H9 (cell line): Measurements from ENCODE around the gene SLC1A7. TPM values are rescaled to one million over a fixed set of nuclear protein-coding genes. Genes with fewer than 3 reads are reported as not detected.

Experiments used
- DNase-seq: peaks from one replicate; pipeline ENCODE4 v3.0.0-alpha.2; 2017
- H2AFZ ChIP-seq: one replicate; pipeline ENCODE4 v1.6.1; 2013; ENCODE audit warnings: mild to moderate bottlenecking, low read length, control low read depth, moderate library complexity
- H2AK5ac ChIP-seq: 2 replicates; pipeline ENCODE4 v1.6.1; 2013; ENCODE audit warnings: low read length, control low read depth, mixed read lengths; ENCODE audit not compliant: insufficient read length
- H2BK120ac ChIP-seq: one replicate; pipeline ENCODE4 v1.6.1; 2013; ENCODE audit warnings: low read depth, mild to moderate bottlenecking, low read length, control low read depth, inconsistent platforms; ENCODE audit not compliant: poor library complexity, severe bottlenecking
- H2BK12ac ChIP-seq: 2 replicates; pipeline ENCODE4 v1.6.1; 2013; ENCODE audit warnings: low read length, control low read depth, mixed read lengths, low read depth; ENCODE audit not compliant: insufficient read length
- H2BK15ac ChIP-seq: 2 replicates; pipeline ENCODE4 v1.6.1; 2013; ENCODE audit warnings: low read depth, low read length, control low read depth
- H2BK20ac ChIP-seq: one replicate; pipeline ENCODE4 v1.6.1; 2013; ENCODE audit warnings: low read depth, mild to moderate bottlenecking, low read length, control low read depth, inconsistent platforms; ENCODE audit not compliant: poor library complexity, severe bottlenecking
- H2BK5ac ChIP-seq: 2 replicates; pipeline ENCODE4 v1.6.1; 2013; ENCODE audit warnings: low read length, control low read depth, mixed read lengths; ENCODE audit not compliant: insufficient read length
- H3K14ac ChIP-seq: 2 replicates; pipeline ENCODE4 v1.6.1; 2013; ENCODE audit warnings: low read length, control low read depth; ENCODE audit not compliant: insufficient read depth
- H3K18ac ChIP-seq: 2 replicates; pipeline ENCODE4 v1.6.1; 2013; ENCODE audit warnings: low read depth, mild to moderate bottlenecking, mixed read lengths, low read length, control low read depth; ENCODE audit not compliant: insufficient read length
- H3K23ac ChIP-seq: 2 replicates; pipeline ENCODE4 v1.6.1; 2013; ENCODE audit warnings: low read length, control low read depth, mixed read lengths, low read depth; ENCODE audit not compliant: insufficient read length
- H3K23me2 ChIP-seq: 2 replicates; pipeline ENCODE4 v1.6.1; 2013; ENCODE audit warnings: low read depth, mild to moderate bottlenecking, mixed read lengths, low read length, control low read depth; ENCODE audit not compliant: insufficient read length, poor library complexity, severe bottlenecking
- H3K27ac ChIP-seq: 2 replicates; pipeline ENCODE4 v1.5.1; 2013; ENCODE audit warnings: low read length, control low read depth, mixed read lengths, low read depth; ENCODE audit not compliant: insufficient read length
- H3K27me3 ChIP-seq: 2 replicates; pipeline ENCODE4 v1.6.1; 2013; ENCODE audit warnings: low read length, control low read depth, inconsistent platforms; ENCODE audit not compliant: insufficient read depth
- H3K4ac ChIP-seq: 2 replicates; pipeline ENCODE4 v1.6.1; 2013; ENCODE audit warnings: low read depth, mild to moderate bottlenecking, control low read depth, inconsistent platforms, low read length, moderate library complexity
- H3K4me1 ChIP-seq: 2 replicates; pipeline ENCODE4 v1.6.1; 2013; ENCODE audit warnings: low read length, control low read depth, inconsistent platforms; ENCODE audit not compliant: insufficient read depth
- H3K4me2 ChIP-seq: 2 replicates; pipeline ENCODE4 v1.6.1; 2013; ENCODE audit warnings: low read length, control low read depth, mixed read lengths; ENCODE audit not compliant: insufficient read length, insufficient read depth
- H3K56ac ChIP-seq: 2 replicates; pipeline ENCODE4 v1.6.1; 2013; ENCODE audit warnings: low read depth, mild to moderate bottlenecking, mixed read lengths, low read length, control low read depth; ENCODE audit not compliant: insufficient read length
- H3K79me1 ChIP-seq: 2 replicates; pipeline ENCODE4 v1.6.1; 2013; ENCODE audit warnings: low read depth, mild to moderate bottlenecking, moderate library complexity, low read length, control low read depth, inconsistent platforms; ENCODE audit not compliant: insufficient read depth, poor library complexity, severe bottlenecking
- H3K79me2 ChIP-seq: 2 replicates; pipeline ENCODE4 v1.6.1; 2013; ENCODE audit warnings: low read length, control low read depth, inconsistent platforms; ENCODE audit not compliant: insufficient read depth
- H3K9ac ChIP-seq: 2 replicates; pipeline ENCODE4 v1.6.1; 2013; ENCODE audit warnings: low read length, control low read depth, mixed read lengths; ENCODE audit not compliant: insufficient read length; ENCODE audit errors: extremely low read depth
- H3K9me3 ChIP-seq: one replicate; pipeline ENCODE4 v1.6.1; 2013; ENCODE audit warnings: low read depth, low read length, inconsistent platforms; ENCODE audit not compliant: control insufficient read depth
- H3T11ph ChIP-seq: one replicate; pipeline ENCODE4 v1.6.1; 2013; ENCODE audit warnings: mild to moderate bottlenecking, low read length, control low read depth, inconsistent platforms
- H4K20me1 ChIP-seq: one replicate; pipeline ENCODE4 v1.6.1; 2013; ENCODE audit not compliant: control insufficient read depth, insufficient read length, insufficient read depth
- H4K5ac ChIP-seq: 2 replicates; pipeline ENCODE4 v1.6.1; 2013; ENCODE audit warnings: low read depth, mild to moderate bottlenecking, mixed read lengths, low read length, control low read depth; ENCODE audit not compliant: insufficient read length
- H4K8ac ChIP-seq: replicated peaks from 2 replicates; pipeline ENCODE4 v1.6.1; 2013; ENCODE audit warnings: low read length, control low read depth, mixed read lengths, low read depth; ENCODE audit not compliant: insufficient read length
- H4K91ac ChIP-seq: 2 replicates; pipeline ENCODE4 v1.6.1; 2013; ENCODE audit warnings: low read depth, mild to moderate bottlenecking, moderate library complexity, mixed read lengths, low read length, control low read depth; ENCODE audit not compliant: insufficient read length
- H3K27ac Mint-ChIP-seq, 3 experiments: 2 replicates in 2 of 3; 3 replicates in 1 of 3; pipeline ENCODE4 v1.8.0; 2020 to 2021; ENCODE audit warnings: mixed read lengths in 3 of 3, mild to moderate bottlenecking in 1 of 3, moderate library complexity in 1 of 3
- H3K27me3 Mint-ChIP-seq: 2 replicates; pipeline ENCODE4 v1.8.0; 2021; ENCODE audit warnings: low read depth, mild to moderate bottlenecking, moderate library complexity, mixed read lengths
- H3K36me3 Mint-ChIP-seq, 3 experiments: 2 replicates in 2 of 3; 3 replicates in 1 of 3; pipeline ENCODE4 v1.8.0; 2020 to 2021; ENCODE audit warnings: low read depth in 3 of 3, mixed read lengths in 3 of 3; ENCODE audit not compliant: insufficient read depth in 1 of 3
- H3K4me1 Mint-ChIP-seq, 2 experiments: 2 replicates each; pipeline ENCODE4 v1.8.0; 2020; ENCODE audit warnings: mixed read lengths in 2 of 2
- H3K4me3 Mint-ChIP-seq, 2 experiments: 2 replicates in 1 of 2; 3 replicates in 1 of 2; pipeline ENCODE4 v1.8.0; 2020 to 2021; ENCODE audit warnings: mild to moderate bottlenecking in 2 of 2, mixed read lengths in 2 of 2, moderate library complexity in 1 of 2
- H3K9me3 Mint-ChIP-seq, 2 experiments: 2 replicates in 1 of 2; 3 replicates in 1 of 2; pipeline ENCODE4 v1.8.0; 2020; ENCODE audit warnings: mild to moderate bottlenecking in 2 of 2, mixed read lengths in 2 of 2, moderate library complexity in 1 of 2
- WGBS: extraction: QIAGEN DNeasy Blood & Tissue Kit; methylation state at CpG from one replicate; pipeline ENCODE4 v1.1.7; 2013; ENCODE audit warnings: missing lambda C conversion rate, low lambda C conversion rate, mixed read lengths; ENCODE audit not compliant: insufficient read length; ENCODE audit errors: extremely low coverage; 5-methylcytosine and 5-hydroxymethylcytosine counted together
- total RNA-seq: library from RNA; stranded (reverse); gene quantifications from 2 replicates; pipeline ENCODE4 v1.2.1, GENCODE V29; 2021
- TF ChIP-seq, protein P1 (sequence below): fragments of 200-600 bp; sonication (generic); conservative IDR thresholded peaks from 3 replicates; pipeline ENCODE4 v1.8.0; 2021; ENCODE audit warnings: antibody characterized with exemption, mild to moderate bottlenecking

Gene SLC1A7
- total RNA-seq, 1 experiment from 2014 or later = not detected

DNA sequence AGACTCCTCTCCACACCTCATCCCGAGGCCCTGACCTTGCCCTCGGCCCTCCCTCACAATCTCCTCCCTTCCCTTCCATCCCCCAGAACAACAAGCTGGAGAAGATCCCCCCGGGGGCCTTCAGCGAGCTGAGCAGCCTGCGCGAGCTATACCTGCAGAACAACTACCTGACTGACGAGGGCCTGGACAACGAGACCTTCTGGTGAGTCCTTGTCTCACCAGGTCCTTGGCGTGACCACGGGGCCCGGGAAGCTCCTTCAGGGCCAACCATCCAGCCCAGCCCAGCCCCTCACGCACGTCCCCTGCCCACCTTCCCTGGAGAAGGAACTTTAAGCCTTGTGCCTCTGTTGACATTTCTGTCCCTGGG is 64.9 kb downstream of the SLC1A7 start:
- no peak overlapping the region for H4K8ac ChIP-seq
- no peak overlapping the region for H3K4ac ChIP-seq
- H3K4me1 ChIP-seq = peaks cover 4% of the 10 kb centered on the region; the same call in 1 of the 2 replicates
- no peaks in the 10 kb centered on the region for H3K79me2 ChIP-seq
- no peak overlapping the region for H2BK120ac ChIP-seq
- H3K9me3 Mint-ChIP-seq = no peaks in the 10 kb centered on the region
- no peak overlapping the region for H2BK12ac ChIP-seq
- no peak overlapping the region for H3K56ac ChIP-seq
- H3K4me3 Mint-ChIP-seq = no peak overlapping the region
- DNase-seq = no peak
- no peak overlapping the region for H3K4me2 ChIP-seq
- no peak overlapping the region for H3K27ac ChIP-seq
- no peak overlapping the region for H4K5ac ChIP-seq
- no peaks in the 10 kb centered on the region for H3K9me3 ChIP-seq
- no peak overlapping the region for H2AFZ ChIP-seq
- no peak overlapping the region for H2BK15ac ChIP-seq
- no peaks in the 10 kb centered on the region; the same call in none of the 2 replicates for H3K27me3 Mint-ChIP-seq
- no peak overlapping the region for H3K18ac ChIP-seq
- H3T11ph ChIP-seq = no peak overlapping the region
- no peak overlapping the region for H4K91ac ChIP-seq
- H3K36me3 Mint-ChIP-seq = no peaks in the 10 kb centered on the region
- no peak overlapping the region for H3K14ac ChIP-seq
- no peak overlapping the region for H2BK5ac ChIP-seq
- WGBS = no CpG with 5 or more reads among the region's 13 CpGs
- H2BK20ac ChIP-seq = no peak overlapping the region
- peaks cover 3% of the 10 kb centered on the region for H3K23me2 ChIP-seq
- TF ChIP-seq, protein P1, sequence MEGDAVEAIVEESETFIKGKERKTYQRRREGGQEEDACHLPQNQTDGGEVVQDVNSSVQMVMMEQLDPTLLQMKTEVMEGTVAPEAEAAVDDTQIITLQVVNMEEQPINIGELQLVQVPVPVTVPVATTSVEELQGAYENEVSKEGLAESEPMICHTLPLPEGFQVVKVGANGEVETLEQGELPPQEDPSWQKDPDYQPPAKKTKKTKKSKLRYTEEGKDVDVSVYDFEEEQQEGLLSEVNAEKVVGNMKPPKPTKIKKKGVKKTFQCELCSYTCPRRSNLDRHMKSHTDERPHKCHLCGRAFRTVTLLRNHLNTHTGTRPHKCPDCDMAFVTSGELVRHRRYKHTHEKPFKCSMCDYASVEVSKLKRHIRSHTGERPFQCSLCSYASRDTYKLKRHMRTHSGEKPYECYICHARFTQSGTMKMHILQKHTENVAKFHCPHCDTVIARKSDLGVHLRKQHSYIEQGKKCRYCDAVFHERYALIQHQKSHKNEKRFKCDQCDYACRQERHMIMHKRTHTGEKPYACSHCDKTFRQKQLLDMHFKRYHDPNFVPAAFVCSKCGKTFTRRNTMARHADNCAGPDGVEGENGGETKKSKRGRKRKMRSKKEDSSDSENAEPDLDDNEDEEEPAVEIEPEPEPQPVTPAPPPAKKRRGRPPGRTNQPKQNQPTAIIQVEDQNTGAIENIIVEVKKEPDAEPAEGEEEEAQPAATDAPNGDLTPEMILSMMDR = no peak
- H3K27me3 ChIP-seq = no peaks in the 10 kb centered on the region
- H4K20me1 ChIP-seq = no peaks in the 10 kb centered on the region
- H3K9ac ChIP-seq = no peak overlapping the region
- H3K23ac ChIP-seq = no peak overlapping the region
- H3K4me1 Mint-ChIP-seq = peaks cover 11 to 25% of the 10 kb centered on the region in 2 experiments
- peak overlapping the region in 1 of 3 experiments; percentile 29; a peak in 1 of 7 replicates for H3K27ac Mint-ChIP-seq
- no peak overlapping the region for H2AK5ac ChIP-seq
- H3K79me1 ChIP-seq = no peaks in the 10 kb centered on the region
